ENCODE measurements around the gene CHL1. TPM values are rescaled to one million over a fixed set of nuclear protein-coding genes. Genes with fewer than 3 reads are reported as not detected.
"Not testable (repeated sequence)": the region's sequence is repeated elsewhere in the genome, so short reads cannot be mapped to it uniquely, and the experiment has no call there.

CHL1 gene
- total RNA-seq, 1 donor from 2014 or later = 5.5 TPM

DNA sequence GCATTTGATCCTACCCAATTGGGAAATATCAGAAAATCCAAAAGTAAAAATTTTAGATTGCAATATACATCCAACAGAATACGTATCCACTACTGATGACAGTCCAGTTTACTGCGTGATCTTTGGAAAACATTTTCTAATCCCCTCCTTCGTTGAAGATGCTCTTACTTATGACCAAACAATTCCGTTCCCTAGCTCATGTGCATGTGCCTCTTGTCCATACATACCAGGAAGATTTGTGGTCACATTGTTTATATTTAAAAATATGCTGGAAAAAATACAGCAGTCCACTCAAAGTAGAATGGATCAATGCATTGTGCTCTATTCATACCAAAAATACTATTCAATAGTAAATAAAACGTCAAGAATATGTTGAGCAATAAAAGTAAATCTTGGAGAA lies 135.3 kb downstream of the CHL1 start:
- no peak for DNase-seq (ENCODE audit: low spot score)

DNA sequence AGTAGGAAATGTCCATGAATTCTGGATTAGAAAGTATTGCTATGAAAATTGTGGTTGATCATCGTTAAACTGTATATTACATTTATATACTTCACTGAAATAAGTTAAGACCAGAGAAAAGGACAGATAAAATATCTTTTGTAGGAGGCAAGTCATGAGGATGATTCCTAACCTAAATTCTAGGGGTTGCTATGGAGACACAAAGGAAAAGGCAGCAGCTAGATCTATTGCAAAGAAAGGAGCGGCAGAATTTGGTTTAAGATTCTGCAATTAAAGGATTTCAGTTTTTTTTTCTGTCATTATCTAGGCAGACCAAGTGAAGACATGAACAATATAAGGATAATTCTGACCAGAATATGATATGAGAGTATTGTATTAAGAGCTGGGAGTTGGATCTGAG lies 136.1 kb downstream of the CHL1 start:
- DNase-seq (ENCODE audit: low spot score) = no peak

DNA sequence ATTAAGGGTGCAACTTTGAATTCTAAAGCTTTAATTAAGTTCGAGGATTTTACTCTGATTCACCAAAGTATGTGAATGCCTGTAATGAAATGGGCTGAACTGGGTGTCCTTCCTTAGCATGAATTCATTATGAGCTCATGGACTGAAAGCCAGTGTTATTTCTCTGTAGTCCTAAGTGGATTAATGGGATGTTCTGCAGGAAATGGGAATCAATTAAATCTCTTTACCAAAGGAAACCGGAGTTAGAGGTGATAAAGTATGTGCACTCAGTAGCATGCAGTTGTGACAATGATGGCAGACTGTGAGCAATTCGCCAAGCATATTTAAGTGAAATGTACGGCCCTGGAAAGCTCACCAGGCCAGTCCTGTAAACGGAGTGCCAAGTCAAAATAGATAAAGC lies 138.7 kb downstream of the CHL1 start:
- no peak for DNase-seq (ENCODE audit: low spot score)

DNA sequence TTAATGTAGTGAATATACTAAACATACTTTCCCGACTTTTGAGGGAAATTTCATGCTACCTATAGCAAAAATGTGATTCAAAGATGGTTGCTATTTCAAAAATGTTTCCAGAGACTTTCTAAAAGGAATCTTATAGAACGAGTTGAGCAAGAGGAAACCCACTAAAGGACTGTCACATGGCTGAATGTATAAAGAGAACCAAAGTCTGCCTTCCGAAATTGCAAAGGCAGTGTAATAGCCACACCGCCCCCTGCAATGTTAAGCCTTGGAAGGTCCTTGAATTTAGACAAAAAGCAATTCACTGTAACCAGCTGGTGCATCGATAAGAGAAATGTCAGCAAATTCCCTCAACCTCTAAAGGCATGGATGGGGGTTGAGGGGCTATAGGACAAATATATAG lies 142.8 kb downstream of the CHL1 start:
- DNase-seq (ENCODE audit: low spot score) = no peak

DNA sequence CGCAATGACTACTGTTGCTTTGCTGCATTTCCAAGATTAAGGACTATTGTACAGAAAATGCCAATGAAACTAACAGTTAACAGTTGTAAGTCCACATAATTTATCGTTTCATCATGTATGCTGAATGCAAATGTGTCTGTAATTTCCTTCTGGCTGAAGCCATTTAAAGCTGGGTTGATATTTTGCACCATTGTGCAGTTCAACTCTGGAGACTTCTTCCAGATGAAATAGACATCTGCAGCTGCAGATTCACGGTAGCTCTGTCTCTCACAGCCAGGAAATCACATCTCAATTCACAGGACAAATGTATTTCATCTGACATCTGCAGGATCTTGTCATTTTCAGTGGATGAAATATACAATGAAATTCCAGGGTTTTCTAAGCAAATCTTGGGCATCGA lies 145.4 kb downstream of the CHL1 start:
- DNase-seq (ENCODE audit: low spot score) = no peak

DNA sequence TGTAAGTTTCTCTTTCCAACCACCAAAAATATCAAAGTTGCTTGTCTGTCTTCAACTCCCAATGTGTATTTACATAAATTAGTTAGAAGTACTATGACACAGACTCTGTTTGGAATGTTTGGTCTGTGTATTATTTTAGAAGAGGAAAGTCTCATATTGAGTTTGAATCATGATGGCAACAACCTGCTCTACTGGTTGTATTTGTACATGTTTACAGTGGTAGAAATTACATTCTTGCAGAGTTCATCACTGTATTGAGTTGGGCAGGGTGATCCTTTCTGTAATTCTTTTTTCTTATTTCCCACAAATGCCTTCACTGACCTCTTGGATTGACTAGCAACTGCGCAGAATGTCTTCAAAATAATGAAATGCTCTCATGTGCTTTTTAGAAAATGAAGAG lies 149.6 kb downstream of the CHL1 start:
- no peak for DNase-seq (ENCODE audit: low spot score)

DNA sequence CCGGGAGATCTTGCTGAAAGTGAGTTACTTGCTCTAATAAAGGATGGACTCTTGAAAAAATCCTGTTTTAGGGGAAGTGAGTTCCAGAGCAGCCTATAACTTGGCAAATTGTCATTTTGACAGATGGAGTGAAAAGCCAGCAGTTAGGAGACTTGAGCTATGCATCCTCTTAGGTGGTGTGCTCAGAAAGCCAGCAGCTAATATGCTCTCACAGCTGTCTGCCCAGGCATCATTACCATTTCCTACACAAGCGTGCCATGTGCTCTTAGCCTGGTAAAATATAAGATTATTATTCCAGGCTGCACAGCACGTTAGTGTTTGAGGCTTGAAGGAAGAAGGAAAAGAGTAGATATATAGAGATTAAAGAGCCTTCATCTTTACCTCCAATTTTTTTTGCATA lies 151.0 kb downstream of the CHL1 start:
- DNase-seq (ENCODE audit: low spot score) = no peak

DNA sequence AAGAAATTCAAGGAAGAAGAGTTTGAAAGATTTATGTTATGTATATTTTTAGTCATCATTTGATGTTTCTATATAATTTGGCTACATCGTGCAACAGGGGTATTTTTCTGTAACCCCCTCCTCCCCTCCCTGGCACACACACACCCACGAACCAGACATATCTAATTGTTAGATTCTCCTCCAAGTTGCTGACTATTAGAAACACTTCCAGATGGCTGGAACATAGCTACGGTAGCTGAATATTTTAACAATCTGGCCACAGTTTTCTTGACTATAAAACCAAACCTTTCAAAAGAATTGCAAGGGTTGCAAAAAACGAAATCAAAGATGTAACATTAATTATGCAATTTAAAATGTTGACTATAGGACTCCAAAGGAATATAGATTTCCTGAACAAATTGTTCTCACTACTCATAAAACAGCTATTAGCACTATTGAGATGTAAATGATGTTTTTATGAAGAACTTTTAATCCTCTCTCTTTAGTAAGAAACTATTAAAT lies 154.4 kb downstream of the CHL1 start:
- no peak for DNase-seq (ENCODE audit: low spot score)

DNA sequence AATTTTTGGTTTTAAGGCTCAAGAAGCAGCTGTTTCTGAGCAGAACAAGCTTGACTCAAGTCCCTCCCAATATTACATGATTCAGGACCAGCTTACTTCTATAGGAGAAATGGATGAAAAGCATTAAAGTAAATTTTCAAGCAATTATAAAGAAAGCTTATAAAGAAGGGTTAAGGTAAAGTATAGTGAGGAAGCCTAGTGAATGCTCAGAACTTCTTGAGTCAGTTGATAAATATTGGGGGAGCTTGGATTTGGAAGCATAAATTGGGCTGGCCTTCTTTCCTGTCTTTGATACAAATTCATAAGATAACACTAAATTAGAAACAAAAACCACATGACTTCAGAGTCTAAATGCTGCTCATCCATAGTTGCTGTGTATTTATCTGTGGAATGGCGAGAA lies 156.0 kb downstream of the CHL1 start:
- DNase-seq (ENCODE audit: low spot score) = no peak

DNA sequence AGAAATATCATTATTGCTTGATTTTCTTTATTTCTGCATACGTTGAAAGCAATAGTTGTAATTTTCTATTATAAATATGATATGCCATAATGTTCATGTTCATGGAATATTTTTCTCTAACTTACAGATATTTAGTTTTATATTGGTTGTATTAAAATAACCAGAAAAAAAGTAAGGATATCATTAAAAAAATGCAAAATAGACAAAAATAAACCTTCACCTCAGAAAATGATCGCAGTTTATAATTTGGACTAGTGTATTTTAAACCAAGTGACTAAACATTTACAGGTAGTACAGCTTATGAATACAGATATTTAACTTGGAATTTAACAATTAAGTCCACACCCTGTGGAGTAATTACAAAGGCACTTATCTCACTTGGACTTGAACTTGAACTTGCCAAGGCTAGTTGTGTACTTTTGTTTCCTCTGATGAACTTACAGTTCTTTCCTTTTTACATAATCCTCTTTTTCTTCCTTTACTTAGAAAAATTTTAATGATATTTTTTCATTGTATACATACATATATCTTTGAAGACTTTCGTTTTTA lies 156.7 kb downstream of the CHL1 start:
- no peak for DNase-seq (ENCODE audit: low spot score)

DNA sequence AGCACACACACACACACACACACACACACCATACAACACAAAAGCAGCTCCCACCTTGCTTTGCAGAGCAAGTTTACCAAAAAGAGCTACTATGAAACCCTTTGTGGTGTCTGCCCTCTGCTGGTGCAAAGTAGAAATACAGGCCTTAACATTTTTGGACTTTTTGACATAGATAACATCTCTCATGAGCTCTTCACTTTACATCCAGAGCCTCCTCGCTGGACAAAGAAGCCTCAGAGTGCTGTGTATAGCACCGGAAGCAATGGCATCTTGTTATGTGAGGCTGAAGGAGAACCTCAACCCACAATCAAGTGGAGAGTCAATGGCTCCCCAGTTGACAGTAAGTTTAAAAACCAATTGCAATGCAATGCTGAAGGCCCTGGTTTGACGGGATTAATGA lies 157.9 kb downstream of the CHL1 start:
- DNase-seq (ENCODE audit: low spot score) = no peak

DNA sequence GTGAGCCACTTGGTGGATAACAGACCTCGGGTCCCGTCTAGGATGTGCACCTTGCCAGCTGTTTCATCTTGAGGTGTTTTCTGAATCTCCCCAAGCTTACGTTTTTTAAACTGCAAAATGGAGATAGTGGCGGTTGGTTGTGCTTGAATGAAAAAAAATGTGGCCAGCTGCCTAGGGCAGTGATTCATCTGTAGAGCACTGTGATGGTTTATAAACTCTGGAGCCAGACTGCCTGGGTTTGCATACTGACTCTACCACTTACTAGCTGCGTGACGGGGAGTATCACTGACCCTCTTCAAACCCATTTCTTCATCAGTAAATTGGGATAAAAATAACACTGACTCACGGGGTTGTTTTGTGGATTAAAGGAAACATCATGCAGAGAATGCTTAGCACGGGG lies 159.1 kb downstream of the CHL1 start:
- no peak for DNase-seq (ENCODE audit: low spot score)

DNA sequence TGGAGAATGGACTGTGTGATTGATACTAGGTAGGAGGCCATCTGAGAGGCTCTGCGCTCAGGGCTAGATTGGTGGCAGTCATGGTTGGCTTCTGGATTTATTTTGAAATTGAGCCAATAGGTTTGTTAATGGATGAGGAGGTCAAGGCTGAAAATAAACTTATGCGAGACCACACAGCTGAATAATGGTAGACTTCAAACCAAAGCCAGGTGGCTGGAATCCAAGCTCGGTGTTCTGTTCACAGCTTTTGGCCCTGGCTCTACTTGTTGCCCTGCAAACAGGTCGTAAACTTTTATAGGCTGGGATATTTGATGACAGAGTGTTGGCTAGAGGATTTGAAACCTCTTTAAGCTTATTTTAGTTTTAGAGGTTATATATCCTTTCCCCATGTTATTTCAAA lies 160.4 kb downstream of the CHL1 start:
- no peak for DNase-seq (ENCODE audit: low spot score)

DNA sequence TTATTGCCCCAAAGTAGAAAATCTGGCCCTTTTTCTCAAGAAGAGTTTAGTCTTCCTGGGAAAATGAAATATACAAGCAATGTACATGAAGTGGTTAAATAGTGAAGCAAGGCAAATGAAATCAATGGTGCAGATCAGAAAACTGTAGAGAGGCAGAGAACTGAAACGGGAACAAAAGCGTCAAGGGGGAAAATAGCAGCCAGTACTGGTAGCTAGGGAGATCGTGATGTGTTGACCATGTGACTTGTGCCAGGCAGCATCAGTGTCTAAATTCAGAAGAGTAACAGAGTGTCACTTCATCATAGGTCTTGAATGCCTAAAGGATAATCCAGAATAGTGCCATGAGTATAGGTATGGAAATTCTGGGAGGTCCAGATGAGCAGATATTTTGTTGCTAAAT lies 163.1 kb downstream of the CHL1 start:
- no peak for DNase-seq (ENCODE audit: low spot score)

DNA sequence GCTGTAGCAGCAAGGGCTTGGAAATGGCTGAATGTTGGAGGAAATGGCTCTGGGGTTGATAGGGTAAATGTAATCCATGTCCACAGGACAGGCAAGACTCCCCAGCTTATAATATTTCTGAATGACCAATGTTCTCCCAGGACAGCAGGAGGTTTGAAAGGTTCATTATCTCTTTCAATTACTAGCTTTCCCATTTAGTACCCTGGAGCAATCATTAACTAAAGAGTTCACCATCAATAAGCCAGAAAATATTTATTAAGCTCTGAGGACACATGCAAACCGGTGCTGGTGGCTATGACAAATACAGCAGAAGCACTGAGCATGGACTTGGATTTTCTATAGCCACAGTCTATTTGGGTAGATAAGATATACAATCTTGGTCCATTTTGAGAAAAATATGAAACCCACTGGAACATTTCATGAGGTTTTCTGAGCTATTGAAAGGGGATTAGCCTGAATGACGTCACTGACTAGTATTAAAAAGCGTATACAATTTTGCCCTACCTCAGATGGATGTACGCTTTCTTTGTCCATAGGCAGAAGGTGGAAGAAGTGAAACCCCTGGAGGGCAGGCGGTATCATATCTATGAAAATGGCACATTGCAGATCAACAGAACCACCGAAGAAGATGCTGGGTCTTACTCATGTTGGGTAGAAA lies 166.2 kb downstream of the CHL1 start:
- no peak for DNase-seq (ENCODE audit: low spot score)

DNA sequence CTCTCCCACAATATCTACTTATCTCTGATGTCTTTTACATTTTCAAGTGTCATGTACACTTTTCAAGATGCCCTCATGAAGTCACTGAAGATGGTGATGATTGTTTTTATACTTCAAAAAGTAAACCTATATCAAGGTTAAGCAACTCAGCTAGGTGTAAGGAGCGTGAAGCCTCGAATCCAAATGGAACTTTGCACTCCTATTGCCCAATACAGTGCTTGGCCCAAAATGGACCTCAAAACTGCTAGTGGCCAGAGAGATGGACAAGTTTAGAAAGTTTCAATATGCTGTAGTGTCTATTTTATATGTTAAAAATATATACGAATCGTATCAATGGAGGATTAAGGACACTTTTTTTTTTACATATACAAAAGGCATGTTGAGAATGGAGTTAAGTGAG lies 167.7 kb downstream of the CHL1 start:
- DNase-seq (ENCODE audit: low spot score) = no peak

DNA sequence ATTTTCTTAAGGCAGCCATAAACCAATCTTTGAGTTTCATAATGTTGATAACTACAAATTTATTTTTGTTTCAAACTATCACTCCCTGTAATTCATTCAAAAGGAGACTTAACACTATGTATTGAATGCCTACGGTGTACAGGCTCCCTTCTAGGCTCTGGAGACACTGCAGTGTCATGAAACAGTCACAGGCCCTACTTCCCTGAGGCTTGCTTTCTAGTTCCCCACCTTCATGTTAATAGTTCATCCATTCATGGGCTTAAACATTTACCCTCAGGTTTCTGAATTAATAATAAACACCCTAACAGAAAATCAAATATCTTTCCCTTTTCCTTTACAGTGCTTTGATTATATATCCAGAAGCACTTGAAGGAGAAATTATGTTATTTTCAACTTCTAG lies 168.7 kb downstream of the CHL1 start:
- no peak for DNase-seq (ENCODE audit: low spot score)

DNA sequence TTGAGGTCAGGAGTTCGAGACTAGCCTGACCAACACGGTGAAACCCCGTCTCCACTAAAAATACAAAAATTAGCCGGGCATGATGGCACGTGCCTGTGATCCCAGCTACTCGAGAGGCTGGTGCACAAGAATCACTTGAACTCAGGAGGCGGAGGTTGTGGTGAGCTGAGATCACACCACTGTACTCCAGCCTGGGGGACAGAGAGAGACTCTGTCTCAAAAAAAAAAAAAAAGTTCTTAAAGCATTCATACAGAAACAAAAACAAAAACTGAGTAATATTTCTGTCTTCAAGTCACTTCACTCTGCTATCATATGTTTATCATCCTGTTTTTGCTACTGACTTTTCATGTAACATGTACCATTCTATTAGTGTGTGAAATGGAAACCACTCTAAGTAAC lies 169.7 kb downstream of the CHL1 start:
- DNase-seq (ENCODE audit: low spot score) = not testable (repeated sequence)

DNA sequence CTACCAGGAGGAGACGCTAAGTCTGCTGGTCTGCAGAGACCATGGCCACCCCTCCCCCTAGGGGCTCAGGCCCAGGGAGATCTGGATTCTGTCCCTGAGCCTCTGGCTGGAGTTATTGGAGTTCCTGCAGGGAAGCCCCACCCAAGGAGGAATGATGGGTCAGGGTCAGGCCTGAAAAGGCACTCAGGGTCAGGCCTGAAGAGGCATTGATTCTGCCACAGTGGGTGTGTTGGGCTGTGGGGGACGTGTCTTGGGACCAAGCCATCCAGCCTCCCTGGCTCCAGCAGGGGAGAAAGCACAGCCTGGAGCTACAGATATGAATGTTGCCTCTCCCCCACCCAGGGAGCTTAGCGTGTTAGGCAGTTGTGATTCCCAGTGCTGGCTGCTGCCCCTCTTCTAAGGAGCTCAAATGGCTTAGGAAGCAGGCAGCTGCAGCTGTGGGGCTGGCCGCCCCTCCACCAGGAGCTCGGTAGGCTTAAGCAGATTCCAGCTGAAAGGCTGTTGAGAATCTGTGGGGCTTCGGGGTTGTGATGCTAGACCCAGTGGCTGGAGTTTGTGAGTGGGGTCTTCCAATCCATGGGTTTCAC lies 176.7 kb downstream of the CHL1 start:
- no peak for DNase-seq (ENCODE audit: low spot score)

DNA sequence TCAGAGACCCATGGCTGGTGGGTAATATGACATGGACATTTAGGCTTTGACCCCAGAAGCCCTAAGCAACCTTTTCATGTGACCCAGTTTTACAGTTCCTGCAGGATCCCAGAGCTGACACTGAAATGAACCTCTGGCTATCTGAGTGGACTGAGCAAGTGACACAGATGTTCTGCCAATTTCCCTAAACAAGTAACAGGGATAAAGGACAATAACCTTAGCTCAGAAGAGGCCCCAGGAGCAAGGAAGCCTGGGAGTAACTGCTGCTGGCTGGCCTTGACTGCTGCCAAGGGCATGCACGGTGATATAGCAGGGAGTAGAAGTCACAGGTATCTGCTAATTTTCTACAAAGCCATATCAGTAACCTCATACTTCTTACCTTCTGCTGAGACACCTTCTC lies 177.9 kb downstream of the CHL1 start:
- no peak for DNase-seq (ENCODE audit: low spot score)

DNA sequence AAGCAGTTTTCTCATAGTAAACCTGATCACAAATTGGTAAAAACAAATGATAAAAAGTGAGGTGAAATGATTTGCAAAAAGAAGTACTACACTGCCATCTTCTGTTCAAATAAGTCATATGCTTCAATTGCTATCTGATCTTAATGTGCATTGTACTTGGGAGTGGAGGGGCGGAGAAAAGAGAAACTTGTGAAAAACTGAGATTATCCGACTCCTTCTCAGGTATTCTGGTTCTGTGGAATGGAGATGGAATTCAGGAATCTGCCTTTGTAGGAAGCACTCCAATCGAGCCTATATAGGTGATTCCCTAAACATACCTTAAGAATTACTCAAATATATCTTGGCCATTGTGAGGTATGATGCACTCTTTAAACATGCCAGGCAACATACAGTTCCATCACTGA lies 180.6 kb downstream of the CHL1 start:
- DNase-seq (ENCODE audit: low spot score) = no peak

DNA sequence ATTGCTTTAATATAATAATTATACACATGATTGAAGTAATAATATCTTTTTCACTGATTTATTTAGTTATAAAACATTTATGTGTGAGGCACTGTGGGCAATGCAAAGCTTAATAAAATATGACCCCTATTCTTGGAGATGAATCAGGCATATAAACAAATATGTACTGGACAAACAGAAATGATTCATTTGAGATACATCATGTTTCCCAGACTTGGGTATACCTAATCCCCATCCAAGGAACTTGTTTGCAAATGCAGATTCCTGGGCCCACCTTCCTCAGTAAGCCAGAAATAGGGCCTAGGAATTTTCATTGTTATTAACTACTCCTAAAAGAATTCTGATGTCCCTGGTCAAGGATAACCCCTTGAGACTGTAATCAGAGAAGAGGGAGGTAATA lies 184.2 kb downstream of the CHL1 start:
- DNase-seq (ENCODE audit: low spot score) = no peak

DNA sequence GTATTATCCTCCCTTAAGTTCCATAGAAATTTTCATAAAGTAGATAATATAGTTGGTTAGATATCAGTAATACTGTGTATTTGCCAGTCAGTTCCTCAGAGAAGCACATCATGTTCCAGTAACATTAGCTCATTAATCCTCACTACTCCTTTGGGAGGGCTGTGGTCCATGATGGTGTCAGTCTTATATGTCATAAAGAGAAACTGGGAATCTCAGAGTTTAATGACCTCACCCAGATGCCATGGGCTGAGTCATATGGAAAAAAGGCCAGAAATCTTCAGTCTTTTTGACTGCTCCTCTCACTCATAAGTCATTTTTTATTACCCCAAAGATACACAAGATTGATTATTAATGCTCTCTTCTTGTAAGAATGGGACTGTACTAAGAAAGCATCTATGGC lies 188.6 kb downstream of the CHL1 start:
- no peak for DNase-seq (ENCODE audit: low spot score)

DNA sequence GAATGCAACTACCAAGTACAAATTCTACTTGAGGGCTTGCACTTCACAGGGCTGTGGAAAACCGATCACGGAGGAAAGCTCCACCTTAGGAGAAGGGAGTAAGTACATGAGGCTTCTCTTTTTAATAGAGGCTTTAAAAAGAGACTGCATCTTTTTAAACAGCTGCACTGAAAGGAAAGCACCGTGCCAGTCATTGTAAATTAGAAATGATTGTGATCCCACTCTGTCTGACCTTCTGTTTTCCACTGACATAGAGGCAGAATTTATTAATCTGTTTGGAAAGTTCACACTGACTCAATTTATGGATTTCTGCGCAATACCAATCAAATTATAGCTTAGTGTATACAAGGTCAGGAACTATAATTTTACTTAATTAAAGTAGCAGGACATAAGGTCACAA lies 198.2 kb downstream of the CHL1 start:
- no peak for DNase-seq (ENCODE audit: low spot score)

Data from ureter (tissue), 1 donor.